ENCODE data around the gene WDR70.

GRCh38 chr5:37506241-37506640 lies 127.1 kb downstream of the WDR70 start:
- TF ChIP-seq POLR2AphosphoS5 (IDR thresholded peaks at IDR 0.05): no peak
- no peak for TF ChIP-seq CTCF (IDR thresholded peaks at IDR 0.05)
- no peak for TF ChIP-seq POLR2A (IDR thresholded peaks at IDR 0.05)

Measured in suprapubic skin (tissue), 4 donors.